ENCODE measurements around the gene TULP1. TPM values are rescaled to one million over a fixed set of nuclear protein-coding genes. Genes with fewer than 3 reads are reported as not detected.

Gene TULP1
- total and polyA plus RNA-seq, 4 donors, result 0.05 to 2.6 (median 0.26) TPM; not detected in 1

DNA sequence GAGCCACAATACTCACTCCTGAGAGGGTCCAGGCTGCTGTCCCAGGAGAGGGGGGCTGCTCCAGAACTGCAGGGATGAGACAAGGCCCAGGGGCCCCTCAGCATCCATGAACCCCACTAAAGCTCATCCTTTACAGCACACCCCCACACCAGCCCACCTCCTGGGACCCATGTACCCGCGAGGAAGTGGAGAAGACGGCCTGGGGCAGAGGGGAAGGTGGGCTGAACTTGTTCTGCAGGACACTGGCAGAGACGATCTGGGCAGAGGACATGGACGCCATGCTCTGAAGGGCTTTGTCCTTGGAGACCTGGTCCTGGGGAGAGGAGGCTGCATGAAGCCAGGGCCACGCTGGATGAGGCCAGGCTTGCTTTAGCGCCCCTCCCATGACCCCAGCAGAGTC lies 34.4 kb downstream of the TULP1 start:
- ATAC-seq (ENCODE audit: insufficient read depth, low FRiP score) (no peak), DNase-seq (no peak)
- Histone ChIP-seq H3K27ac (ENCODE audit: low read depth in 1 of 2, low read length in 1 of 2) (no peak overlapping the region), H3K4me3 (no peak overlapping the region), H3K36me3 (ENCODE audit: control insufficient read depth in 4 of 4, insufficient read depth in 4 of 4, low read length in 4 of 4) (peaks cover 0 to 32% (median 15%) of the 10 kb centered on the region in 4 donors), H3K27me3 (ENCODE audit: control insufficient read depth in 3 of 3, insufficient read depth in 3 of 3, low read length in 2 of 3) (no peaks in the 10 kb centered on the region), H3K9ac (ENCODE audit: insufficient read depth in 1 of 2, low read length in 2 of 2) (no peak overlapping the region), H3K9me3 (ENCODE audit: control insufficient read depth in 4 of 4, insufficient read depth in 3 of 4, low read length in 3 of 4) (no peaks in the 10 kb centered on the region), H3K4me1 (ENCODE audit: control insufficient read depth in 5 of 5, insufficient read depth in 5 of 5, low read length in 5 of 5) (no peaks in the 10 kb centered on the region)
- 86 to 87% methylated on average over 7 of the region's 7 CpGs for WGBS, 2 donors
- TF ChIP-seq, protein P1, sequence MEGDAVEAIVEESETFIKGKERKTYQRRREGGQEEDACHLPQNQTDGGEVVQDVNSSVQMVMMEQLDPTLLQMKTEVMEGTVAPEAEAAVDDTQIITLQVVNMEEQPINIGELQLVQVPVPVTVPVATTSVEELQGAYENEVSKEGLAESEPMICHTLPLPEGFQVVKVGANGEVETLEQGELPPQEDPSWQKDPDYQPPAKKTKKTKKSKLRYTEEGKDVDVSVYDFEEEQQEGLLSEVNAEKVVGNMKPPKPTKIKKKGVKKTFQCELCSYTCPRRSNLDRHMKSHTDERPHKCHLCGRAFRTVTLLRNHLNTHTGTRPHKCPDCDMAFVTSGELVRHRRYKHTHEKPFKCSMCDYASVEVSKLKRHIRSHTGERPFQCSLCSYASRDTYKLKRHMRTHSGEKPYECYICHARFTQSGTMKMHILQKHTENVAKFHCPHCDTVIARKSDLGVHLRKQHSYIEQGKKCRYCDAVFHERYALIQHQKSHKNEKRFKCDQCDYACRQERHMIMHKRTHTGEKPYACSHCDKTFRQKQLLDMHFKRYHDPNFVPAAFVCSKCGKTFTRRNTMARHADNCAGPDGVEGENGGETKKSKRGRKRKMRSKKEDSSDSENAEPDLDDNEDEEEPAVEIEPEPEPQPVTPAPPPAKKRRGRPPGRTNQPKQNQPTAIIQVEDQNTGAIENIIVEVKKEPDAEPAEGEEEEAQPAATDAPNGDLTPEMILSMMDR (IDR thresholded peaks at IDR 0.05; ENCODE audit: control extremely low read depth, extremely low read depth), result no peak

DNA sequence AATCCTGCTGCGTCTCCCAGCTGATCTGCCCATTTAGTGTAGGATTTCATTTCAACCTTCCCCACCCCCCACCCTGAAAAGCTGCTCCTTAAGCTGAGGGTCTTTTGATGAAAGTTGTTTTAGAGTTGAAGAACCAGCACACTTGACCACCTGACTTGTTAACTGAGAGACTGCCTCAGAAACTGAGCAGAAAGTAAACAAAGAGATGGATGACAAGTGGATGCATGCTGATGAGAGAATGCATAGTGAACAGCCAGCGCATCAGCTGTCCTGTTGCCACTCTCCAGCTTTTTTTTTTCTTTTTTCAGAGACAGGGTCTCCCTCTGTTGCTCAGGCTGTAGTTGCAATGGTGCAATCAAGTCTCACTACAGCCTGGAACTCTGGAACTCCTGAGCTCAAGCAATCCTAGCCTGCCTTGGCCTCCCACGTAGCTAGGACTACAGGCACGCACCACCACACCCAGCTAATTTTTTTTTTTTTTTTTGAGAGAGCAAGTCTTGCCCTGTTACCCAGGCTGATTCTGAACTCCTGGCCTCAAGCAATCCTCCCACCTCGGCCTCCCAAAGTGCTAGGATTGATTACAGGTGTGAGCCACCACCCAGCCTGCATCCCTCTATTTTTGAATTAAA lies 35.0 kb downstream of the TULP1 start:
- Histone ChIP-seq H3K27me3 (ENCODE audit: control insufficient read depth in 3 of 3, insufficient read depth in 3 of 3, low read length in 2 of 3) (no peaks in the 10 kb centered on the region), H3K36me3 (ENCODE audit: control insufficient read depth in 4 of 4, insufficient read depth in 4 of 4, low read length in 4 of 4) (peaks cover 0 to 36% (median 17%) of the 10 kb centered on the region in 4 donors), H3K9me3 (ENCODE audit: control insufficient read depth in 4 of 4, insufficient read depth in 3 of 4, low read length in 3 of 4) (no peaks in the 10 kb centered on the region), H3K4me3 (no peak overlapping the region), H3K27ac (ENCODE audit: low read depth in 1 of 2, low read length in 1 of 2) (no peak overlapping the region), H3K4me1 (ENCODE audit: control insufficient read depth in 5 of 5, insufficient read depth in 5 of 5, low read length in 5 of 5) (no peaks in the 10 kb centered on the region), H3K9ac (ENCODE audit: insufficient read depth in 1 of 2, low read length in 2 of 2) (no peak overlapping the region)
- ATAC-seq (ENCODE audit: insufficient read depth, low FRiP score) (no peak), DNase-seq (no peak)
- WGBS, 2 donors, result 93 to 97% methylated on average over 5 of the region's 5 CpGs
- TF ChIP-seq, protein P1 (IDR thresholded peaks at IDR 0.05; ENCODE audit: control extremely low read depth, extremely low read depth), result no peak

DNA sequence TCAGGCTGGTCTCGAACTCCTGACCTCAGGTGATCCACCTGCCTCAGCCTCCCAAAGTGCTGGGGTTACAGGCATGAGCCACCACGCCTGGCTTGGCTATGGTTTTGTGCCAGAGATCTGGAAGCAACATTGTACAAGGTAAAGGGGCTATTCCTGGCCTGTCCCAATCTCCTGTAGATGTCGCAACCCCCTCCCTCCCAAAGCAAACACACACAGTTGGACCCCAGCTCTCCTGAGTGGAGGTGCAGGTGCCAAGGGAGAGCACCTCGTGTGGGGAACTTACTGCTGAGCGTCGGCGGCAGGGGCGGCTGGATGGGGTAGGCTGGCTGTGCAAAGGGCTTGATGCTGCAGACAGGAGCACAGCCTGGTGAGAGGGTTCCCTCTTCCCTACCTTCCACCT lies 35.7 kb downstream of the TULP1 start:
- H3K9ac ChIP-seq (ENCODE audit: insufficient read depth in 1 of 2, low read length in 2 of 2), result no peak overlapping the region
- no peaks in the 10 kb centered on the region for H3K27me3 ChIP-seq (ENCODE audit: control insufficient read depth in 3 of 3, insufficient read depth in 3 of 3, low read length in 2 of 3)
- DNase-seq (no peak), ATAC-seq (ENCODE audit: insufficient read depth, low FRiP score) (no peak)
- H3K9me3 ChIP-seq (ENCODE audit: control insufficient read depth in 4 of 4, insufficient read depth in 3 of 4, low read length in 3 of 4), result no peaks in the 10 kb centered on the region
- H3K27ac ChIP-seq (ENCODE audit: low read depth in 1 of 2, low read length in 1 of 2), result no peak overlapping the region
- no peaks in the 10 kb centered on the region for H3K4me1 ChIP-seq (ENCODE audit: control insufficient read depth in 5 of 5, insufficient read depth in 5 of 5, low read length in 5 of 5)
- whole genome bisulfite sequencing, 2 donors, result 85 to 88% methylated on average over 8 of the region's 8 CpGs
- TF ChIP-seq, protein P1 (IDR thresholded peaks at IDR 0.05; ENCODE audit: control extremely low read depth, extremely low read depth), result no peak
- H3K36me3 ChIP-seq (ENCODE audit: control insufficient read depth in 4 of 4, insufficient read depth in 4 of 4, low read length in 4 of 4), result peaks cover 0 to 40% (median 20%) of the 10 kb centered on the region in 4 donors
- H3K4me3 ChIP-seq, result no peak overlapping the region

DNA sequence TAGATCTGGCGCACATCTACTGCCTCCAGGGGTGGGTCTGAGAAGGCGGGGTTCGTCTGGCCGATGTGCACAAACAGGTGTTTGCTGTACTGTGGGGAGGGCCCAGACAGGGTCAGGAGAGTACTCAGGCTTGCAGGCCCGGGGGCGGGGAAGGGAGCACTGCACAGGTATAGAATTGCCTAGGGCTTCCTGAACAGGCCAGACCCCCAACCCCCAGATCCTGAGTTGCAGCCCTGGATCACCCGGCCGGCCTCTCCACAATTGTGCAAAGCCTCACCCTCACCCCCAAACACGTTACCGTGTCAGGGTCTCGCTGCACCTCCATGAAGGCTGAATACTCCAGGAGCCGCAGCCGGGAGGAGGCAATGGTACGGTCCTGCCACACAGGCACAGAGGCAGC lies 36.7 kb downstream of the TULP1 start:
- Histone ChIP-seq H3K27me3 (ENCODE audit: control insufficient read depth in 3 of 3, insufficient read depth in 3 of 3, low read length in 2 of 3) (no peaks in the 10 kb centered on the region), H3K27ac (ENCODE audit: low read depth in 1 of 2, low read length in 1 of 2) (no peak overlapping the region), H3K9me3 (ENCODE audit: control insufficient read depth in 4 of 4, insufficient read depth in 3 of 4, low read length in 3 of 4) (no peaks in the 10 kb centered on the region), H3K4me3 (no peak overlapping the region), H3K4me1 (ENCODE audit: control insufficient read depth in 5 of 5, insufficient read depth in 5 of 5, low read length in 5 of 5) (no peaks in the 10 kb centered on the region), H3K36me3 (ENCODE audit: control insufficient read depth in 4 of 4, insufficient read depth in 4 of 4, low read length in 4 of 4) (peaks cover 0 to 44% (median 22%) of the 10 kb centered on the region in 4 donors), H3K9ac (ENCODE audit: insufficient read depth in 1 of 2, low read length in 2 of 2) (no peak overlapping the region)
- TF ChIP-seq, protein P1 (IDR thresholded peaks at IDR 0.05; ENCODE audit: control extremely low read depth, extremely low read depth), result no peak
- DNase-seq (no peak), ATAC-seq (ENCODE audit: insufficient read depth, low FRiP score) (no peak)
- 89 to 92% methylated on average over 14 of the region's 14 CpGs for WGBS, 2 donors
